ENCODE results near the gene CELF2.

- no peak for TF ChIP-seq CTCF (IDR thresholded peaks at IDR 0.05; ENCODE audit: poor library complexity, severe bottlenecking)
- TF ChIP-seq EZH2 (IDR thresholded peaks at IDR 0.05; ENCODE audit: borderline replicate concordance, insufficient read depth, low read length, poor library complexity, severe bottlenecking) = no peak
- TF ChIP-seq EP300 (conservative IDR thresholded peaks at IDR 0.05; ENCODE audit: poor library complexity, severe bottlenecking) = no peak
- no peak for TF ChIP-seq POLR2AphosphoS5 (IDR thresholded peaks at IDR 0.05)
- TF ChIP-seq REST (IDR thresholded peaks at IDR 0.05; ENCODE audit: borderline replicate concordance) = no peak
- TF ChIP-seq RAD21 (conservative IDR thresholded peaks at IDR 0.05) = no peak
- TF ChIP-seq MXI1 (conservative IDR thresholded peaks at IDR 0.05; ENCODE audit: poor library complexity, severe bottlenecking) = no peak
These were observed 195.5 kb downstream of the CELF2 start for GRCh38 chr10:11213137-11213536.
